Duodenal mucosa (tissue), 2 donors: Measurements from ENCODE around the gene PHKG2.
"Not testable (repeated sequence)": the region's sequence is repeated elsewhere in the genome, so short reads cannot be mapped to it uniquely, and the experiment has no call there.

Experiments used
- H3K27ac ChIP-seq: one replicate; pipeline ENCODE4 v1.7.0; 2013; ENCODE audit warnings: low read depth, low read length
- H3K27me3 ChIP-seq, 2 donors: one replicate each; pipeline ENCODE4 v1.7.0; 2013; ENCODE audit warnings: low read length in 2 of 2, control low read depth in 1 of 2; ENCODE audit not compliant: insufficient read depth in 2 of 2, control insufficient read depth in 1 of 2
- H3K36me3 ChIP-seq, 2 donors: one replicate each; pipeline ENCODE4 v1.7.0; 2013; ENCODE audit warnings: low read length in 2 of 2, control low read depth in 1 of 2; ENCODE audit not compliant: insufficient read depth in 2 of 2, control insufficient read depth in 1 of 2
- H3K4me1 ChIP-seq, 2 donors: one replicate each; pipeline ENCODE4 v1.7.0; 2013; ENCODE audit warnings: low read length in 2 of 2, control low read depth in 1 of 2; ENCODE audit not compliant: insufficient read depth in 2 of 2, control insufficient read depth in 1 of 2
- H3K4me3 ChIP-seq, 2 donors: one replicate each; pipeline ENCODE4 v1.7.0; 2013; ENCODE audit warnings: low read length in 2 of 2, low read depth in 1 of 2
- H3K9ac ChIP-seq, 2 donors: one replicate each; pipeline ENCODE4 v1.7.0; 2013; ENCODE audit warnings: low read length in 2 of 2, low read depth in 1 of 2
- H3K9me3 ChIP-seq, 2 donors: one replicate each; pipeline ENCODE4 v1.7.0; 2013; ENCODE audit warnings: low read length in 2 of 2, control low read depth in 1 of 2; ENCODE audit not compliant: control insufficient read depth in 1 of 2

PHKG2 gene

GRCh38 chr16:30747799-30748633 is at the start of gene PHKG2:
Gene PHKG2, plus strand, starts transcription at chr16:30748425. Its CDS starts 396 bp downstream, at chr16:30748821.
- H3K27ac ChIP-seq, result peak within 1 kb of the TSS; percentile 78
- peaks cover 12 to 38% of the 10 kb centered on the region in 2 donors for H3K36me3 ChIP-seq
- H3K4me3 ChIP-seq, result peak within 1 kb of the TSS; percentile 66 to 82
- H3K4me1 ChIP-seq, result peaks cover 13 to 19% of the 10 kb centered on the region in 2 donors
- H3K9ac ChIP-seq, result peak within 1 kb of the TSS; percentile 61 to 64
- H3K9me3 ChIP-seq, result no peaks in the 10 kb centered on the region
- no peaks in the 10 kb centered on the region for H3K27me3 ChIP-seq

GRCh38 chr16:30698816-30699614 is 49.2 kb upstream of the PHKG2 start, which contains the start of gene SRCAP:
Gene SRCAP, plus strand, starts transcription at chr16:30699171. Its CDS starts 1,654 bp downstream, at chr16:30700825.
- H3K27ac ChIP-seq, result peak within 1 kb of the TSS; percentile 100
- peak within 1 kb of the TSS; percentile 90 for H3K4me3 ChIP-seq
- H3K9ac ChIP-seq, result peak within 1 kb of the TSS; percentile 94 to 98
- H3K27me3 ChIP-seq, result no peaks in the 10 kb centered on the region
- H3K36me3 ChIP-seq, result peaks cover 19 to 33% of the 10 kb centered on the region in 2 donors
- peaks cover 11 to 14% of the 10 kb centered on the region in 2 donors for H3K4me1 ChIP-seq
- H3K9me3 ChIP-seq, result no peaks in the 10 kb centered on the region

GRCh38 chr16:30699615-30700099 is 48.6 kb upstream of the PHKG2 start:
- H3K4me3 ChIP-seq, result peak overlapping the region; percentile 90
- peak overlapping the region; percentile 94 to 98 for H3K9ac ChIP-seq
- no peaks in the 10 kb centered on the region for H3K9me3 ChIP-seq
- H3K36me3 ChIP-seq, result peaks cover 25 to 39% of the 10 kb centered on the region in 2 donors
- H3K27ac ChIP-seq, result peak overlapping the region; percentile 100
- H3K27me3 ChIP-seq, result no peaks in the 10 kb centered on the region
- H3K4me1 ChIP-seq, result peaks cover 11 to 14% of the 10 kb centered on the region in 2 donors

- no peaks in the 10 kb centered on the region for H3K9me3 ChIP-seq
- no peak overlapping the region for H3K4me3 ChIP-seq
- H3K27ac ChIP-seq, result no peak overlapping the region
- no peaks in the 10 kb centered on the region for H3K27me3 ChIP-seq
- H3K36me3 ChIP-seq, result peaks cover 26 to 44% of the 10 kb centered on the region in 2 donors
- peaks cover 11 to 14% of the 10 kb centered on the region in 2 donors for H3K4me1 ChIP-seq
- no peak overlapping the region for H3K9ac ChIP-seq
These were observed 47.7 kb upstream of the PHKG2 start for GRCh38 chr16:30700491-30700890.

GRCh38 chr16:30700971-30701370 is 47.3 kb upstream of the PHKG2 start:
- Histone ChIP-seq H3K9me3 (no peaks in the 10 kb centered on the region), H3K9ac (no peak overlapping the region), H3K27ac (no peak overlapping the region), H3K27me3 (no peaks in the 10 kb centered on the region), H3K4me1 (peaks cover 11 to 14% of the 10 kb centered on the region in 2 donors), H3K4me3 (no peak overlapping the region), H3K36me3 (peaks cover 26 to 49% of the 10 kb centered on the region in 2 donors)

- not testable (repeated sequence) for H3K9ac ChIP-seq, H3K9me3 ChIP-seq, H3K27ac ChIP-seq, H3K27me3 ChIP-seq, H3K4me3 ChIP-seq
- Histone ChIP-seq H3K4me1 (peaks cover 11% of the 10 kb centered on the region in 2 donors), H3K36me3 (peaks cover 42 to 70% of the 10 kb centered on the region in 2 donors)
These were observed 45.2 kb upstream of the PHKG2 start for GRCh38 chr16:30703071-30703470.

- Histone ChIP-seq H3K4me3 (no peak overlapping the region), H3K27me3 (no peaks in the 10 kb centered on the region), H3K36me3 (peaks cover 43 to 79% of the 10 kb centered on the region in 2 donors), H3K9me3 (no peaks in the 10 kb centered on the region), H3K27ac (no peak overlapping the region), H3K4me1 (peaks cover 11% of the 10 kb centered on the region in 2 donors), H3K9ac (no peak overlapping the region)
These were observed 44.3 kb upstream of the PHKG2 start for GRCh38 chr16:30703971-30704370.

- H3K27me3 ChIP-seq, result no peaks in the 10 kb centered on the region
- H3K9me3 ChIP-seq, result no peaks in the 10 kb centered on the region
- H3K36me3 ChIP-seq, result peaks cover 54 to 86% of the 10 kb centered on the region in 2 donors
- H3K9ac ChIP-seq, result no peak overlapping the region
- no peaks in the 10 kb centered on the region for H3K4me1 ChIP-seq
- no peak overlapping the region for H3K4me3 ChIP-seq
- H3K27ac ChIP-seq, result no peak overlapping the region
These were observed 42.2 kb upstream of the PHKG2 start for GRCh38 chr16:30706046-30706445.

- Histone ChIP-seq H3K4me1 (no peaks in the 10 kb centered on the region), H3K9me3 (no peaks in the 10 kb centered on the region), H3K27ac (no peak overlapping the region), H3K4me3 (no peak overlapping the region), H3K27me3 (no peaks in the 10 kb centered on the region), H3K36me3 (peaks cover 73 to 93% of the 10 kb centered on the region in 2 donors), H3K9ac (no peak overlapping the region)
These were observed 37.3 kb upstream of the PHKG2 start for GRCh38 chr16:30710971-30711370.

GRCh38 chr16:30711712-30712111 is 36.5 kb upstream of the PHKG2 start:
- Histone ChIP-seq H3K36me3 (peaks cover 77 to 93% of the 10 kb centered on the region in 2 donors), H3K27ac (no peak overlapping the region), H3K9ac (no peak overlapping the region), H3K4me1 (no peaks in the 10 kb centered on the region), H3K27me3 (no peaks in the 10 kb centered on the region), H3K4me3 (no peak overlapping the region), H3K9me3 (no peaks in the 10 kb centered on the region)
